NCI-H774 (cell line): Measurements from ENCODE around the gene MAP1S.

Source experiments
- DNase-seq: peaks from one replicate; lab custom pipeline; 2025; lab: John Stamatoyannopoulos, UW

Gene MAP1S

GRCh38 chr19:17688853-17689595, 30.3 kb upstream of the MAP1S start:
- no peak for DNase-seq

GRCh38 chr19:17692566-17692965, 26.7 kb upstream of the MAP1S start:
- DNase-seq, result no peak

GRCh38 chr19:17695198-17695597, 24.1 kb upstream of the MAP1S start:
- DNase-seq, result no peak

GRCh38 chr19:17703824-17704463, 15.3 kb upstream of the MAP1S start:
- no peak for DNase-seq

- no peak for DNase-seq
Measured at GRCh38 chr19:17706750-17707181, 12.5 kb upstream of the MAP1S start.

- DNase-seq, result no peak
Measured at GRCh38 chr19:17711851-17712250, 7.4 kb upstream of the MAP1S start.

- DNase-seq, result no peak
Measured at GRCh38 chr19:17716309-17716929, 2.9 kb upstream of the MAP1S start.

GRCh38 chr19:17718550-17718946, 732 bp upstream of the MAP1S start:
- DNase-seq, result no peak

- peak; percentile 38 for DNase-seq
Measured at GRCh38 chr19:17719730-17720400, 585 bp downstream of the MAP1S start.

GRCh38 chr19:17720440-17720839, 1.2 kb downstream of the MAP1S start:
- no peak for DNase-seq

GRCh38 chr19:17721111-17721628, 1.9 kb downstream of the MAP1S start:
- no peak for DNase-seq

GRCh38 chr19:17721821-17722220, 2.5 kb downstream of the MAP1S start:
- DNase-seq, result no peak

- DNase-seq, result no peak
Measured at GRCh38 chr19:17722655-17723240, 3.5 kb downstream of the MAP1S start.

- no peak for DNase-seq
Measured at GRCh38 chr19:17724655-17725054, 5.4 kb downstream of the MAP1S start.

- DNase-seq, result no peak
Measured at GRCh38 chr19:17725422-17726078, 6.3 kb downstream of the MAP1S start.

GRCh38 chr19:17726136-17726741, 7.0 kb downstream of the MAP1S start:
- DNase-seq, result no peak

- DNase-seq, result no peak
Measured at GRCh38 chr19:17726964-17727773, 7.9 kb downstream of the MAP1S start.

- no peak for DNase-seq
Measured at GRCh38 chr19:17727843-17728242, 8.6 kb downstream of the MAP1S start.

- DNase-seq, result no peak
Measured at GRCh38 chr19:17733127-17733526, 13.8 kb downstream of the MAP1S start.

- DNase-seq, result no peak
Measured at GRCh38 chr19:17734146-17734545, 14.9 kb downstream of the MAP1S start.
